ENCODE measurements around the gene DIP2A.
"Not testable (repeated sequence)": the region's sequence is repeated elsewhere in the genome, so short reads cannot be mapped to it uniquely, and the experiment has no call there.

The DIP2A gene

GRCh38 chr21:46509741-46510502 lies 51.2 kb downstream of the DIP2A start:
- DNase-seq, result no peak
- Histone ChIP-seq H3K9me3 (no peaks in the 10 kb centered on the region), H3K27ac (no peak overlapping the region), H3K4me3 (no peak overlapping the region), H3K36me3 (peaks cover 30 to 62% (median 41%) of the 10 kb centered on the region in 3 donors), H3K27me3 (no peaks in the 10 kb centered on the region), H3K4me1 (peaks cover 0 to under 1% (median 0%) of the 10 kb centered on the region in 4 donors)
- TF ChIP-seq, protein P1, sequence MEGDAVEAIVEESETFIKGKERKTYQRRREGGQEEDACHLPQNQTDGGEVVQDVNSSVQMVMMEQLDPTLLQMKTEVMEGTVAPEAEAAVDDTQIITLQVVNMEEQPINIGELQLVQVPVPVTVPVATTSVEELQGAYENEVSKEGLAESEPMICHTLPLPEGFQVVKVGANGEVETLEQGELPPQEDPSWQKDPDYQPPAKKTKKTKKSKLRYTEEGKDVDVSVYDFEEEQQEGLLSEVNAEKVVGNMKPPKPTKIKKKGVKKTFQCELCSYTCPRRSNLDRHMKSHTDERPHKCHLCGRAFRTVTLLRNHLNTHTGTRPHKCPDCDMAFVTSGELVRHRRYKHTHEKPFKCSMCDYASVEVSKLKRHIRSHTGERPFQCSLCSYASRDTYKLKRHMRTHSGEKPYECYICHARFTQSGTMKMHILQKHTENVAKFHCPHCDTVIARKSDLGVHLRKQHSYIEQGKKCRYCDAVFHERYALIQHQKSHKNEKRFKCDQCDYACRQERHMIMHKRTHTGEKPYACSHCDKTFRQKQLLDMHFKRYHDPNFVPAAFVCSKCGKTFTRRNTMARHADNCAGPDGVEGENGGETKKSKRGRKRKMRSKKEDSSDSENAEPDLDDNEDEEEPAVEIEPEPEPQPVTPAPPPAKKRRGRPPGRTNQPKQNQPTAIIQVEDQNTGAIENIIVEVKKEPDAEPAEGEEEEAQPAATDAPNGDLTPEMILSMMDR (IDR thresholded peaks at IDR 0.05), result no peak
- intact Hi-C loops (cut with DNase I; ENCODE audit: low total_unique reads), result no loop called here

- no peak overlapping the region for H3K4me3 ChIP-seq
- no peaks in the 10 kb centered on the region for H3K27me3 ChIP-seq
- intact Hi-C loops (cut with DNase I; ENCODE audit: low total_unique reads), result no loop called here
- H3K4me1 ChIP-seq, result peaks cover 0 to 8% (median 0%) of the 10 kb centered on the region in 4 donors
- TF ChIP-seq, protein P1 (IDR thresholded peaks at IDR 0.05), result no peak
- DNase-seq, result peak in 1 of 2 donors; percentile 75
- H3K27ac ChIP-seq, result no peak overlapping the region
- peaks cover 0 to 4% (median 0%) of the 10 kb centered on the region in 3 donors for H3K9me3 ChIP-seq
- peaks cover 37 to 46% (median 41%) of the 10 kb centered on the region in 3 donors for H3K36me3 ChIP-seq
Measured at GRCh38 chr21:46515109-46515508, 56.4 kb downstream of the DIP2A start.

- no peak overlapping the region for H3K4me3 ChIP-seq
- no peak overlapping the region for H3K27ac ChIP-seq
- peaks cover 0 to 4% (median 0%) of the 10 kb centered on the region in 3 donors for H3K9me3 ChIP-seq
- no peak for DNase-seq
- H3K27me3 ChIP-seq, result no peaks in the 10 kb centered on the region
- TF ChIP-seq, protein P1 (IDR thresholded peaks at IDR 0.05), result no peak
- H3K36me3 ChIP-seq, result peaks cover 27 to 36% (median 35%) of the 10 kb centered on the region in 3 donors
- peaks cover 0 to 8% (median 0%) of the 10 kb centered on the region in 4 donors for H3K4me1 ChIP-seq
- intact Hi-C loops (cut with DNase I; ENCODE audit: low total_unique reads), result no loop called here
Measured at GRCh38 chr21:46516068-46516467, 57.4 kb downstream of the DIP2A start.

GRCh38 chr21:46517361-46517760 lies 58.7 kb downstream of the DIP2A start:
- Histone ChIP-seq H3K4me1 (peaks cover 0 to 8% (median 0%) of the 10 kb centered on the region in 4 donors), H3K27me3 (no peaks in the 10 kb centered on the region), H3K27ac (no peak overlapping the region), H3K4me3 (no peak overlapping the region), H3K9me3 (peaks cover 0 to 4% (median 0%) of the 10 kb centered on the region in 3 donors), H3K36me3 (peaks cover 15 to 23% (median 22%) of the 10 kb centered on the region in 3 donors)
- TF ChIP-seq, protein P1 (IDR thresholded peaks at IDR 0.05), result no peak
- intact Hi-C loops (cut with DNase I; ENCODE audit: low total_unique reads), result no loop called here
- DNase-seq, result no peak

DNA sequence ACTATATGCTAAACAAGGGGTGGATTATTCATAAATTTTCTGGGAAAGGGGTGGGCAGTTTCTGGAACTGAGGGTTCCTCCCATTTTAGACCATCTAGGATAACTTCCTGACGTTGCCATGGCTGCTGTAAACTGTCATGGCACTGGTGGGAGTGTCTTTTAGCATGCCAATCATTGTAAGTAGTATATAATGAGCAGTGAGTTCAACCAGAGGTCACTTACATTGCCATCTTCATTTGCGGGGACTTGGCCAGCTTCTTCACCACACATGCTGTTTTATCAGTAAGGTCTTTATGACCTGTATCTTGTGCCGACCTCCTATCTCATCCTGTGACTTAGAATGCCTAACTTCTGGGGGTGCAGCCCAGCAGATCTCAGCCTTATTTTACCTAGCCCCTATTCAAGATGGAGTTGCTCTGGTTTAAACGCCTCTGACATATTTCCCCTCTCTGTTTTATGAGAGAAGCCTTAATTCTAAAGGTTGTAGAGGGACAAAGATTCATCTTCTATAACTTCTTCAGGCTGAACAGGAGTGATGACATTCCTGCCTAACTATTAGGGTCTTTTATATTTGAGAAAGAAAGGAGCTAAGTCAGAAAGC lies 60.4 kb downstream of the DIP2A start:
- Histone ChIP-seq H3K4me3 (no peak overlapping the region), H3K9me3 (peaks cover 0 to 4% (median 0%) of the 10 kb centered on the region in 3 donors), H3K4me1 (peaks cover 0 to 8% (median 0%) of the 10 kb centered on the region in 4 donors), H3K27me3 (no peaks in the 10 kb centered on the region), H3K27ac (no peak overlapping the region), H3K36me3 (peaks cover 9 to 23% (median 17%) of the 10 kb centered on the region in 3 donors)
- TF ChIP-seq, protein P1 (IDR thresholded peaks at IDR 0.05), result no peak
- intact Hi-C loops (cut with DNase I; ENCODE audit: low total_unique reads), result no loop called here
- DNase-seq, result no peak

DNA sequence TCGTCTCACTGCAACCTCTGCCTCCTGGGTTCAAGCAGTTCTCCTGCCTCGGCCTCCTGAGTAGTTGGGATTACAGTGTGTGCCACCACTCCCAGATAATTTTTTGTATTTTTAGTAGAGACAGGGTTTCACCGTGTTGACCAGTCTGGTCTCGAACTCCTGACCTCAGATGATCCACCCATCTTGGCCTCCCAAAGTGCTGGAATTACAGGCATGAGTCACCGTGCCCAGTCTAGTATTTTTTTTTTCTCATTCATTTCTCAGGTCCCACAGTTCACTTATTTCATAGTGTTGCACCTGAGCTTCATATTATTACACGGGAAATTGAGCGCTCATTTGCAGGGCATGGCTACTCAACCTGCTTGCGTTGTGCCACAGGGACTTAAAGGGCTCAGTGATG lies 68.7 kb downstream of the DIP2A start:
- H3K27ac ChIP-seq; H3K9me3 ChIP-seq; H3K27me3 ChIP-seq; H3K4me1 ChIP-seq; DNase-seq; H3K4me3 ChIP-seq; intact Hi-C loops (cut with DNase I; ENCODE audit: low total_unique reads): not testable (repeated sequence)
- H3K36me3 ChIP-seq, result peaks cover 13 to 38% (median 28%) of the 10 kb centered on the region in 3 donors
